Calu3 (cell line): ENCODE results near the gene BST1. TPM values are rescaled to one million over a fixed set of nuclear protein-coding genes. Genes with fewer than 3 reads are reported as not detected.

Experiments
- BruUV-seq: library from RNA; stranded (reverse); fragments of 400-500 nt; replicated peaks from 2 replicates; lab custom pipeline; 2021; lab: Mats Ljungman, UMichigan
- CTCF ChIA-PET: fragments of 300-600 bp; sonication (Branson Sonifier 250); formaldehyde crosslinking; loops from one replicate; lab custom pipeline; 2022; ENCODE audit warnings: antibody characterized with exemption; lab: Charles Lee
- DNase-seq: peaks from one replicate; pipeline ENCODE4 v3.0.0; 2022
- H3K27ac Mint-ChIP-seq: one replicate; pipeline ENCODE4 v1.8.0; 2022; ENCODE audit warnings: mixed read lengths; ENCODE audit not compliant: unreplicated experiment
- H3K27me3 Mint-ChIP-seq: one replicate; pipeline ENCODE4 v1.8.0; 2022; ENCODE audit warnings: mixed read lengths; ENCODE audit not compliant: unreplicated experiment
- H3K36me3 Mint-ChIP-seq: one replicate; pipeline ENCODE4 v1.8.0; 2022; ENCODE audit warnings: mild to moderate bottlenecking, moderate library complexity, mixed read lengths; ENCODE audit not compliant: insufficient read depth, unreplicated experiment
- H3K4me1 Mint-ChIP-seq: one replicate; pipeline ENCODE4 v1.8.0; 2022; ENCODE audit warnings: mild to moderate bottlenecking, low read depth, mixed read lengths; ENCODE audit not compliant: unreplicated experiment
- H3K4me3 Mint-ChIP-seq: one replicate; pipeline ENCODE4 v1.8.0; 2022; ENCODE audit warnings: mild to moderate bottlenecking, low read depth, moderate library complexity, mixed read lengths; ENCODE audit not compliant: unreplicated experiment
- H3K9me3 Mint-ChIP-seq: one replicate; pipeline ENCODE4 v1.8.0; 2022; ENCODE audit warnings: low read depth, mixed read lengths; ENCODE audit not compliant: unreplicated experiment
- intact Hi-C: fragments of 100-400 bp; cut with micrococcal nuclease; formaldehyde crosslinking; loops from one replicate; pipeline ENCODE4 v1.10.0; 2022; ENCODE audit not compliant: unreplicated experiment
- total RNA-seq: library from RNA; stranded (reverse); gene quantifications from 2 replicates; pipeline ENCODE4 v1.2.3, GENCODE V29; 2022
- TF ChIP-seq, protein P1 (sequence below): fragments of 200-600 bp; IDR thresholded peaks from one replicate; pipeline ENCODE4 v1.8.0; 2022; ENCODE audit warnings: antibody characterized with exemption; ENCODE audit not compliant: unreplicated experiment

BST1 gene
- total RNA-seq, 1 experiment from 2014 or later = 6.0 TPM

DNA sequence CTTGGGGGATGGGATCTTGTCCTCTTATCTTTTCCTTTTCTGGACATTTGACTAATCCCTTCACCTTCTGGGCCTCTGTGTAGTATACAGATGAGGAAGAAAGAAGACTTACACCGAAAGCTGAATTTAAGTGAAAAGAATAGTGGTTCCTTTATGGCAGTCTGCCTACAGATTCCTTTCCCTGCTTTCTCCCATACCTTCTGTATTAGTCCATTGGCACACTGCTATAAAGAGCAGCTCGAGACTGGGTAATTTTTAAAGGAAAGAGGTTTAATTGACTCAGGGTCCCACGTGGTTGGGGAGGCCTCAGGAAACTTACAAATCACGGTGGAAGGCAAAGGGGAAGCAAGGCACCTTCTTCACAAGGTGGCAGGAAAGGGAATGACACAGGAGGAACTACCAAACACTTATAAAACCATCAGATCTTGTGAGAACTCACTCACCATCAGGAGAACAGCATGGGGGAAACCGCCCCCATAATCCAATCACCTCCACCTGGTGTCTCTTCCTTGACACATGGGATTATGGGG lies 41.2 kb downstream of the BST1 start:
- H3K27me3 Mint-ChIP-seq = no peaks in the 10 kb centered on the region
- no peak overlapping the region for H3K27ac Mint-ChIP-seq
- BruUV-seq = no TSS peak
- intact Hi-C loops = no loop called here
- no peaks in the 10 kb centered on the region for H3K4me1 Mint-ChIP-seq
- TF ChIP-seq, protein P1, sequence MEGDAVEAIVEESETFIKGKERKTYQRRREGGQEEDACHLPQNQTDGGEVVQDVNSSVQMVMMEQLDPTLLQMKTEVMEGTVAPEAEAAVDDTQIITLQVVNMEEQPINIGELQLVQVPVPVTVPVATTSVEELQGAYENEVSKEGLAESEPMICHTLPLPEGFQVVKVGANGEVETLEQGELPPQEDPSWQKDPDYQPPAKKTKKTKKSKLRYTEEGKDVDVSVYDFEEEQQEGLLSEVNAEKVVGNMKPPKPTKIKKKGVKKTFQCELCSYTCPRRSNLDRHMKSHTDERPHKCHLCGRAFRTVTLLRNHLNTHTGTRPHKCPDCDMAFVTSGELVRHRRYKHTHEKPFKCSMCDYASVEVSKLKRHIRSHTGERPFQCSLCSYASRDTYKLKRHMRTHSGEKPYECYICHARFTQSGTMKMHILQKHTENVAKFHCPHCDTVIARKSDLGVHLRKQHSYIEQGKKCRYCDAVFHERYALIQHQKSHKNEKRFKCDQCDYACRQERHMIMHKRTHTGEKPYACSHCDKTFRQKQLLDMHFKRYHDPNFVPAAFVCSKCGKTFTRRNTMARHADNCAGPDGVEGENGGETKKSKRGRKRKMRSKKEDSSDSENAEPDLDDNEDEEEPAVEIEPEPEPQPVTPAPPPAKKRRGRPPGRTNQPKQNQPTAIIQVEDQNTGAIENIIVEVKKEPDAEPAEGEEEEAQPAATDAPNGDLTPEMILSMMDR = no peak
- no peaks in the 10 kb centered on the region for H3K36me3 Mint-ChIP-seq
- CTCF ChIA-PET = interaction anchor here (0.6 kb wide), 1 partner anchor 257 kb away, joined by 3 read pairs; no protein-coding TSS in a partner anchor
- H3K4me3 Mint-ChIP-seq = no peak overlapping the region
- H3K9me3 Mint-ChIP-seq = peaks cover 7% of the 10 kb centered on the region
- DNase-seq = no peak

DNA sequence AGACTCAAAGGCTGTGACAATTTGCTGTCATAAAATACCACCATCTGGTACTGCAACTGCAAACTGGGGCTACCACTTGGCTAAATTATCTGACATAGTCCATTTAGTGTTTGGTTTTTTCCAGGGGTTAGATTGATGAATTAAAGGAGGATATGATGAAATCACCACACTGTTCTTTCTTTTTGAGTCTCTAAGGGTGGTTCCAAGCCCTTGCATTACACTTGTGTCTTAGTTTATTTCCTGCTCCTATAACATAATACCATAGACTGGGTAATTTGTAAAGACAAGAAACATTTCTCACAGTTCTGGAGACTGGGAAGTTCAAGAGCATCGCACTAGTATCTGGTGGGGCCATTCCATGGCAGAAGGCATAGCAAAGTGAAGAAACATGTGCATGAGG lies 43.2 kb downstream of the BST1 start:
- Mint-ChIP-seq H3K27me3 (no peaks in the 10 kb centered on the region), H3K9me3 (peaks cover 7% of the 10 kb centered on the region), H3K4me1 (no peaks in the 10 kb centered on the region), H3K36me3 (no peaks in the 10 kb centered on the region), H3K4me3 (no peak overlapping the region), H3K27ac (no peak overlapping the region)
- CTCF ChIA-PET = no interaction called here
- intact Hi-C loops = no loop called here
- TF ChIP-seq, protein P1 = no peak
- BruUV-seq = no TSS peak
- no peak for DNase-seq

GRCh38 chr4:15749001-15749400 lies 46.1 kb downstream of the BST1 start:
- Mint-ChIP-seq H3K27me3 (no peaks in the 10 kb centered on the region), H3K9me3 (peaks cover 9% of the 10 kb centered on the region), H3K27ac (no peak overlapping the region), H3K4me3 (no peak overlapping the region), H3K36me3 (peaks cover 4% of the 10 kb centered on the region), H3K4me1 (peaks cover 8% of the 10 kb centered on the region)
- no peak for DNase-seq
- CTCF ChIA-PET = no interaction called here
- intact Hi-C loops = no loop called here
- no TSS peak for BruUV-seq
- TF ChIP-seq, protein P1 = no peak

GRCh38 chr4:15751153-15751552 lies 48.3 kb downstream of the BST1 start:
- intact Hi-C loops = no loop called here
- Mint-ChIP-seq H3K36me3 (peaks cover 4% of the 10 kb centered on the region), H3K4me3 (no peak overlapping the region), H3K9me3 (peaks cover 6% of the 10 kb centered on the region), H3K4me1 (peaks cover 10% of the 10 kb centered on the region), H3K27ac (no peak overlapping the region), H3K27me3 (no peaks in the 10 kb centered on the region)
- BruUV-seq = no TSS peak
- TF ChIP-seq, protein P1 = no peak
- DNase-seq = no peak
- CTCF ChIA-PET = no interaction called here
